PFSK-1 (cell line): Measurements from ENCODE around the gene ATG4B.

Experiments used
- REST ChIP-seq, 2 experiments: IDR thresholded peaks; 2 replicates each; pipeline versions ENCODE4 v1.6.1 to v1.8.0; 2011 to 2012; ENCODE audit warnings: low read depth in 2 of 2, low read length in 2 of 2, control low read depth in 1 of 2, inconsistent platforms in 1 of 2, mild to moderate bottlenecking in 1 of 2, moderate library complexity in 1 of 2; ENCODE audit not compliant: insufficient read depth in 1 of 2
- TAF1 ChIP-seq: IDR thresholded peaks from 2 replicates; pipeline ENCODE4 v1.6.1; 2012; ENCODE audit warnings: low read length, control low read depth, borderline replicate concordance; ENCODE audit not compliant: insufficient read depth

GRCh38 chr2:241616168-241617125 is 21.0 kb upstream of the ATG4B start:
- TF ChIP-seq REST (IDR thresholded peaks at IDR 0.05; ENCODE audit: insufficient read depth in 1 of 2, low read depth in 2 of 2, low read length in 2 of 2), result no peak
- TF ChIP-seq TAF1, result no peak
